Neural crest cell (in vitro differentiated cells): Measurements from ENCODE around the gene TMPRSS6. TPM values are rescaled to one million over a fixed set of nuclear protein-coding genes. Genes with fewer than 3 reads are reported as not detected.
A peak's percentile ranks its signal among the peaks of the same experiment; 100 is the strongest.

Source experiments
- DNase-seq: peaks from one replicate; pipeline ENCODE4 v3.0.0; 2021; ENCODE audit warnings: low read depth, mixed read lengths, low spot score
- H3K27ac Mint-ChIP-seq: one replicate; pipeline ENCODE4 v1.8.0; 2021; ENCODE audit warnings: mild to moderate bottlenecking, mixed read lengths; ENCODE audit not compliant: unreplicated experiment
- H3K27me3 Mint-ChIP-seq: 2 replicates; pipeline ENCODE4 v1.8.0; 2021; ENCODE audit warnings: low read depth, mild to moderate bottlenecking, mixed read lengths
- H3K36me3 Mint-ChIP-seq: 2 replicates; pipeline ENCODE4 v1.8.0; 2021; ENCODE audit warnings: low read depth, mild to moderate bottlenecking, mixed read lengths
- H3K4me1 Mint-ChIP-seq: 2 replicates; pipeline ENCODE4 v1.8.0; 2021; ENCODE audit warnings: mixed read lengths
- H3K4me3 Mint-ChIP-seq: one replicate; pipeline ENCODE4 v1.8.0; 2021; ENCODE audit warnings: mild to moderate bottlenecking, mixed read lengths
- H3K9me3 Mint-ChIP-seq: 2 replicates; pipeline ENCODE4 v1.8.0; 2021; ENCODE audit warnings: mixed read lengths
- CTCF ChIP-seq: fragments of 200-600 bp; sonication (generic); conservative IDR thresholded peaks from 2 replicates; pipeline ENCODE4 v1.5.0; 2021; ENCODE audit warnings: antibody characterized with exemption, mild to moderate bottlenecking
- total RNA-seq: library from RNA; stranded (reverse); gene quantifications from 2 replicates; pipeline ENCODE4 v1.2.1, GENCODE V29; 2021

Gene TMPRSS6
- total RNA-seq, 1 donor from 2014 or later: not detected

- Mint-ChIP-seq H3K27me3 (no peaks in the 10 kb centered on the region), H3K36me3 (no peaks in the 10 kb centered on the region), H3K4me3 (no peak overlapping the region), H3K27ac (peak overlapping the region; percentile 24), H3K9me3 (no peaks in the 10 kb centered on the region), H3K4me1 (peaks cover 17% of the 10 kb centered on the region)
- no peak for DNase-seq
- TF ChIP-seq CTCF: no peak
Measured at GRCh38 chr22:37032134-37032534, 77.4 kb downstream of the TMPRSS6 start.

GRCh38 chr22:37030560-37031281 is 78.8 kb downstream of the TMPRSS6 start:
- Mint-ChIP-seq H3K9me3 (no peaks in the 10 kb centered on the region), H3K27ac (no peak overlapping the region), H3K27me3 (no peaks in the 10 kb centered on the region), H3K36me3 (no peaks in the 10 kb centered on the region), H3K4me3 (no peak overlapping the region), H3K4me1 (peaks cover 17% of the 10 kb centered on the region)
- DNase-seq: no peak
- no peak for TF ChIP-seq CTCF

GRCh38 chr22:37028692-37029674 is 80.5 kb downstream of the TMPRSS6 start:
- Mint-ChIP-seq H3K4me1 (peaks cover 12% of the 10 kb centered on the region), H3K36me3 (peaks cover 4% of the 10 kb centered on the region), H3K27ac (no peak overlapping the region), H3K9me3 (no peaks in the 10 kb centered on the region), H3K27me3 (no peaks in the 10 kb centered on the region), H3K4me3 (no peak overlapping the region)
- DNase-seq: no peak
- TF ChIP-seq CTCF: no peak

GRCh38 chr22:37027556-37027955 is 82.0 kb downstream of the TMPRSS6 start:
- no peak overlapping the region for H3K27ac Mint-ChIP-seq
- peaks cover 6% of the 10 kb centered on the region for H3K36me3 Mint-ChIP-seq
- H3K27me3 Mint-ChIP-seq: no peaks in the 10 kb centered on the region
- peaks cover 4% of the 10 kb centered on the region for H3K4me1 Mint-ChIP-seq
- H3K9me3 Mint-ChIP-seq: no peaks in the 10 kb centered on the region
- no peak for DNase-seq
- TF ChIP-seq CTCF: no peak
- H3K4me3 Mint-ChIP-seq: no peak overlapping the region

- Mint-ChIP-seq H3K27ac (no peak overlapping the region), H3K4me1 (peaks cover 12% of the 10 kb centered on the region), H3K36me3 (peaks cover 8% of the 10 kb centered on the region), H3K27me3 (no peaks in the 10 kb centered on the region), H3K9me3 (no peaks in the 10 kb centered on the region), H3K4me3 (no peak overlapping the region)
- no peak for DNase-seq
- no peak for TF ChIP-seq CTCF
Measured at GRCh38 chr22:37026325-37026724, 83.2 kb downstream of the TMPRSS6 start.
